KBM-7 (cell line): Measurements from ENCODE around the gene CD33.

Experiments
- DNase-seq: peaks from one replicate; pipeline ENCODE4 v3.0.0-alpha.2; 2015
- in situ Hi-C: fragments of 300-500 bp; cut with MboI; formaldehyde crosslinking; loops from 2 replicates; pipeline ENCODE4 v1.14.3; 2020; ENCODE audit warnings: low sequenced_read_pairs, low pct_unique_long_range_greater_than_20kb, mixed read lengths

Gene CD33

DNA sequence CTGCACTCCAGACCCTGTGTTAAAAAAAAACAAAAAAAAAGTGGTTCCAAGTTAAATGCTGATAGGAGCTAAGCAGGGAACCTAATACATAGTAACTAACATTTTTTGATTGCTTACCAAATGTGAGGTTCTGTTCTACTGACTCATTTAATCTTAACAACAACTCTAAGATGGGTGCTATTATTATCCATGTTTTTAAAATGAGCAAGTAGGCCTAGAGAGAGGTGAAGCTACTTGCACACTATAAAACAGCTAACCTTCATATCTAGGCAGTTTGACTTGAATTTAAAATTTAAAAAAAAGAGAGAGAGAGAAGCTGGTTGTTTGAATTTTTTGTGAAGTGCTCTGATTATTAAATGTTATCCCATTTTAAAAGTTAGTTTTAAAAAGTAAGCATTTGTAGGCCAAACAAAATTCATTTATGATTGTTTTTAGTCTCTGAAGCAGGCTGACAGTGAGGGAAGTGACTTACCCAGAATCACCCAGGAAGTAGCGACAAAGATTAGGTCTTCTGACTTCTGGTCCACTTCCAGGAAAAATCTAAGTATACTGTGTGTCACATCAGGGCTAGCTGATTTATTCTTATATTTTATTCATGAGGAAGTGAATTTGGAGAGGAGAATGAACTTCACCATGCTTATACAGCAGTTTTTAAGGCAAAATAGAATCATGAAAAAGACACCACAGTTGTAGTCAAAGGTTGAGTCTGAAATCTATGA, 28.4 kb downstream of the CD33 start:
- no peak for DNase-seq
- in situ Hi-C loops: no loop called here

DNA sequence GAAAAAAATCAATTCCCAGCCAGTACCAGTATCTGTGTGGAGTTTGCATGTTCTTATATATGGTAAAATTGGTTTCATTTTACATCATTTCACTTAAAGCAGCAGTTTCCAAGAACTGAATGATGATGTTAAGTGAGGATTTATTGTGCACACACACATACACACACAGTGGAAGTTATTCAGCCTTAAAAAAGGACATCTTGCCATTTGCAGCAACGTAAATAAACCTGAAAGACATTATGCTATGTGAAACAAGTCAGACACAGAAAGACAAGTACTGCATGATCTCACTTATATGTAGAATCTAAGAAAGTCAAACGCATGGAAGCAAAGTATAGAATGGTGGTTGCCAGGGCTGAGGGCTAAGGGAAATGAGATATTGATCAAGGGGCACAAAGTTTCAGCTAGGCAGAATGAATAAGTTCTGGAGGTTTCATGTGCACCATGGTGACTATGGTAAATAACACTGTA, 31.3 kb downstream of the CD33 start:
- DNase-seq: no peak
- in situ Hi-C loops: no loop called here

DNA sequence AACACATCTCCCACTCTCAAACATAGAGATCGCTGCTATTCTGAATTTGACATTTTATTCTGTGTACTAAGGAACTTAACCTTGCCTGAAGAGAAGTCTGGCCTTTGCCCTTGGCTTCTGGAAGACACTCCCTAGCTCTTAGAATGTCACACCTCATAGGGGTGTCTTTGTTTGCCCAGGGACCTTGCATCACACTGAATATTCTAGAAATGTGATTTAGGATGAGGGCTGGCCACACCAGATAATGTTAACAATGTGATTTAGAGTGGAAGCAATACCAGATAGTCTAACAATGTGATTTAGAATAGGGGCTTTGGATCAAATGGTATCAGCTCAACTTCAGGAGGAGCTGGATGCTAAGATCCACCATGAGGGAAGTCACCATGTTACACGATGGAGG, 32.6 kb downstream of the CD33 start:
- no peak for DNase-seq
- in situ Hi-C loops: no loop called here

DNA sequence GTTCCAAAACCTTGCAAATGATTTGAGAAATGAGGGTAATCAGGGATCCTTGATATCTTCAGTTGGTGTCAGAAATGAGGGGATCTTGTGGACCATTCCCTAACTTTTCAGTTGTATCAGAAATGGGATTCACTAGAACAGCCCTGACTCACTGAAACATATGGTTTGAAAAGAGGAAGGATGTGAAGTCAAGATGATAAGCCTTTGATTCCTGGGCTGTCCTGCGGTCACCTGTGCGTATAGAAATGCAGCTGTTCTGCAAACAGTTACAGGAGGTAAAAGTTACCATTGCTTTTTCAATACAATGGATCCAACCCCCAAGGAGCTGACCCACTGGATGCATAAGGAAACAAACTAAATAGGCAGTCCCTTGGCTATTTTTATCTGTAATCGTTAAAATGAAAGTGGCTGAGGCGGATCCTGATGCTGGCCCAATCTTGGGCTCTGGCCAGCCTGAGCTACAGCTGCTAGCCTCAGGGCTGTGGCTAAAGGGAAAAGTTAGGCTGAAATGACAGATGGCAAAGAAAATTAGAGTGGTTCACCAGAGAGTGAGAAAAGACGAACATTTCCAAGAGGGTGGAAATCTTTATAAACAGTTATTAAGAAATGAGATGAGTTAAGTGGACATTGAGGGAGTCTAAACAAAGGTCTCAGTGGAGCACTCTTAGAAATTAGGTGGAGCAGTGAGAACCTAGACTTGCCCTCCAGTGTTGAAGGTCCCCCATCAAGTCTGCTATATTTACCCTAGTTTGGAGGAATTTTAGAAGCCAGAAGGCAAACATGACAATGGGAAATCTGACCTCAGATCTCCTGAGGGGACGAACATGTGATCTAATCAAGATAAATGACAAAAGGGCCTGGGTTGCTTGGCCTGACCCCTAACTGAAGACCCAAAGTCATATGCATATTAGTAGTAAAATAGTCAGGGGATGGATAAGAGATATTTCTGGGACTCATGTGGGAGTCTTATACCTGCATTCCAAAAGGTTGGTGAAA, 33.6 kb downstream of the CD33 start:
- DNase-seq: peak; percentile 90
- in situ Hi-C loops: no loop called here

DNA sequence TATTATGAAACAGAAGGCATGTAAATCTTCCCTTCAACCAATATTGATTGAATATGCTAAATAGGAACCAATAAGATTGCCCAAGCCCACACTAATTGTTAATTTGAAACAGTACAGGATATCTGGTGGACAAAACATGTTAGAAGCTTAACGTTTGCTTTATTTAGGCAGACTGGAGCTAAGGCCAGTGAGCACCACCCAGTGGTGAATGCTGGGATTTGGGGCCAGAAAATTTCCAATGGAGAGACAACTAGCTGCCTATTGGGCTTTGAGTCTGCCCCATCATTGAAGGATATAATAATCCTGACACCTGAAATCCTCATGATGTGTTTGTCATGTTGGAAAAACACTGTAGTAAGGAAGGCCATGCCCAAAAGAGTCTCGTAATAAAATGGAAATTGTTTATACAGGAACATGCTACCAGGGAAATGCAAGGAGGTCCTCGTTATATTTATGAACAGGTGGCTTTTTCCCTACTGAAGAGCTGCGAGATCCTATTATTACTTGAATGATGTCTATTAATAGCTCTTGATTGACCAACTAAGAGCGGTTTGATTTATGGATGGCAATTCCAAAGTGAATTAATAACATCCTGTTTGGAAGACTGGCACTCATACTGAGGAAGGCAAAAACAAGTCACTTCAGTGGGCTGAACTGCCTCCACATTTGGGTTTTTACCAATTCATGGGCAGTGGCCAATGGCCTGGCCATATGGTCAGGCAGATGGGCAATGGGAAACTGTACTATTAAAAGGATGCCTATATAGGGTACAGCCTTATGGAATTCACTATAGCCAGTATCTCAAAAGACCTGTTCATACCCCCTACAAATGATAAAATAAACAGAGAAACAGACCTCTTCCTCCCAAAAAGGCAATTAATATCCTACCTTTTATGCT, 34.7 kb downstream of the CD33 start:
- DNase-seq: peak; percentile 80
- in situ Hi-C loops: no loop called here

DNA sequence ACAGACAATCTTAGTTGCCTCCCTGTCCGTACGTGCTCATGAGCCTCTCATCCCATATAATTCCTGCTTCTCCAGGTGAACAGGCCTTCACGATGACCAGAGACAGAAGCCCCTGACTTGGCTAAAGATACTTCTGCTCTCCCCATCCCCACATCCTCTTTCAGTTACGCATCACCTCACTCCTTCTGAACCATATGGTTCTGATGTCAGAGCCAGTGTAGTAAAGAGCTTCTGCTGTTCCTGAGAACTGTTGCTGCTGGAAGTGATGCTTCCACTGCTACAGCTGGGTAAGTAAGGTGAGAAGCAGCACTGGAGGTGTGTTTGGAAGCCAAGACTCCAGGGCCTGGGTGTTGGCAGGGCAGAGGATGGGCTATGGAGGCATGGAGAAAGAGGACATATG, 38.9 kb downstream of the CD33 start:
- no peak for DNase-seq
- in situ Hi-C loops: no loop called here

DNA sequence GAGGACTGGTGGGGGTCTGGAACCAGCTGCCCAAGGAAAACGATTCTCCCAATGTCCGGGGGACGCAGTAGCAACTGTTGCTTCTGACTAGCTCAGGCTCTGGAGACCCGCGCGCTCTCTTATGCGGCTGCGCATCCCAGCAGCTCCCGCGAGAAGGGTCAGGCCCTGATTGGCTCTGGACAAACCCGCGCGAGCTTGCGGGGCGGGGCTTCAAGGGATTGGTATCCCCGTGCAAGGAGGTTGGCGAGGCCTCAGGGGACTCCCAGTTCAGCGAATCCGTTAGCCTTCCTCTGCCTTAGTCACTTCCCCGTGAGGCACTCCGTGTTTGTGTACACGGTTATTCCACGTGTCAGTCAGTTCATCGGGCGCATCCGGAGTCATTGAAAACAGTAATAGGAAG, 46.2 kb downstream of the CD33 start:
- in situ Hi-C loops: no loop called here
- DNase-seq: no peak

DNA sequence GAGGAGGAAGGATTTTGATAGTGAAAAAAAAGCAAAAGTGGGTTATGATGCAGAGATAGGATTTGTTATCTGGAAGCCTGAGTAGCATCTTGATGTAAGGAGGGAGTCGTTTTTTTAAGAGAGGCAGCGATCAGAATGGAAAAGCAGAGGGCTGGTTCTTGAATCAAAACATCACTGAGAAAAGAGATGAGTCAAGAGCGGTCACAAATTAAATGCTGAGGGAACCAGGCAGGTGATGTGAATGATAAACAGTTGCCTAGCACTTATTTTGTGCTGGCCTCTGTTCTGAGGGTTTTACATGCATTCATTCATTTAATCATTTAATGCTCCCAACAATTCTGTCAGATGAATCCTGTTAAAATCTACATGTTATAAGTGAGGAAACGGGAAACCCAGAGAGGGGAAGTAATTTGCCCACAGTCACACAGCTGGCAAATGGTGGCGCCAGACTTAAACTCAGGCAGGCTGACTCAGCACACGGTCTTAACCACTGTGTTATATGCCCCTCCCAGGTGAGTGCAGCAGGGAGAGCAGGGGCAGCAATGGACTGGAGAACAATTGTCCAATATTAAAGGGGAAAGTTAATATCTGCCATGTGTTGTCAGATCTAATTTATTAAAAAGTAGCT, 47.4 kb downstream of the CD33 start:
- no peak for DNase-seq
- in situ Hi-C loops: no loop called here

DNA sequence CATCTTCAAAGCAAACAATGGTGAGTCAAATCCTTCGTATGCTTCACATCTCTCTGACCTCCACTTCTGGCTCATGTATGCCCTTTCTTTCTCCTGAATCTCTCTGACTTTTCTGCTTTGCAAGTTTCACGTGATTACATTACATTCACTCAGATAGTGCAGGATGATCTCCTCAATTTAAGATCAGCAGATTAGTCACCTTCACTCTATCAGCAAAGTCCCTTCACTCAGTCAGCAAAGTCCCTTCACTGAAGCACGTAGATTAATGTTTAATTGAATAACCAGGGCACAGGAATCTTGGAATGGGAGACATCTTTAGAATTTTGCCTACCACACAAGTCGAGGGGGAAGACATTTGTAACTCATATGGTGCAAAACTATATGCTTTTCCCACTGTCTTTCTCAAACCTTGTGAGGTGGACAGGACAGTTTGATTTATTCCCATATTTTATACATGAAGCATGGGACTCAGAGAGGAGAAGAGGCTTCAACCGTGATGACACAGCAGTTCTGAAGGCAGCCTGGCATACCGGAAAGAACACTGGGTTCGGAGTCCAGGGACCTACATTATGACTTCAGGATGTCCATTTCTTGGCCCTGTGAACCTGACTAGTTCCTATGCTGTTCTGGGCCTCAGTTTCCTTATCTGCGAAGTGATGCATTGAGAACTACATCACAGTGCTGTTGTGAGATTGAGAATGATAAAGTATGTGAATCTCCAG, 49.3 kb downstream of the CD33 start:
- no peak for DNase-seq
- in situ Hi-C loops: no loop called here

DNA sequence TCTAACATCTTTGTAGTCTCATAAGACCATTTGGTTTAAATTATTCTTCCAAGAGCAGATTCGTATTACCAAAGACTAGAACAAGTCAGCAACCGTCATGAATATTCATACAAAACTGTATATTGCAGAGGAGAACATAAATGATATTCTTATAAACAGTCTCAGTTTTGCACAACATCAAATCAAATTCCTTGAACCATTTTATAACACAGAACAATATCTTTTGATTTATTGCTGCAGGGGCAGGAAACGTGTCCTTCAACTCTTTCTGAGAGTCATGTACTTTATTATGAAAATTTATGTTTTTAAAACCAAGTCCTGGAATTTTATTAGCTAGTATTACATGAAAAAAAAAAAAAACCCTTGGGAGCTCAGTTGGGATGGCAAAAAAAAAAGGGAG, 52.2 kb downstream of the CD33 start:
- DNase-seq: no peak
- in situ Hi-C loops: no loop called here

DNA sequence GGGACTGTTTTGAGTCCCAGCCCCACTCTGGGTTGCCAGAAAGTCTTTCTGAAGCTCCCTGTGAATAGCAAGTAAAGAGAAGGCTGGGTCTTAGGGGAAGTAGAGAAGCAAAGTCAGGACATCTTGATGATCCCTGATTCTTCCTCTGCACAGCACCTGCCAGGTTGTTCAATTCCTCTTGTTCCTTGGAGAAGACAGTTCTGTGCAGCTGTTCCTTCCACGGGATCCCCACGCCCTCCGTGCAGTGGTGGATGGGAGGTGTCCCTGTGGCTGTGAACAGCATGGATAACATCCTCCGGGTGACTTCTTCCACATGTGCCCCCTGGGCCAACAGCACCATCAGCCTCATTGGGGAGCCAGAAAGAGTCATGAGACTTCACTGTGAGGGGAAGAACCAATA, 57.5 kb downstream of the CD33 start:
- DNase-seq: no peak
- in situ Hi-C loops: no loop called here

DNA sequence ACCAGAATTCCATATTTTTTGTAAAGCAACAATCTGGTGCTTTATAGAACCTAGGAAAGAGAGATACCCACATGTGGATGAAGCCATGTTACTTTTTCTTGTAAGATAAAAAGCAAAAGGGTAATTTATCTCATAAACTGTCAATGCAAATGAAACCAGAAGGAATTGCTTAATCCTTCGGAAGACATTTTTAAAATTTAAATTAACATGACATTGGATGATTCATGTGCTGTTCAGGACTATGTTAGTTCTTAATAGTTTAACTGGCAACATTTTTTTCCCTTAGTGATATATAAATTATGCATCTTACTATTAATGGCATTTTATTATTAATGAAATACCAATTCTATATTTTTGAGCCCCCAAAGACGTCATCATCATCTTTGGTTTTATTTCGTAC, 60.8 kb downstream of the CD33 start:
- DNase-seq: no peak
- in situ Hi-C loops: no loop called here
